ENCODE data around the gene GATA5. TPM values are rescaled to one million over a fixed set of nuclear protein-coding genes. Genes with fewer than 3 reads are reported as not detected.

The GATA5 gene
- total RNA-seq, 1 experiment from 2014 or later: 0.96 TPM

- no peaks in the 10 kb centered on the region; the same call in 1 of the 2 replicates for H3K79me2 ChIP-seq (ENCODE audit: low read depth)
- H3K9me2 ChIP-seq (ENCODE audit: insufficient read depth): no peaks in the 10 kb centered on the region
- H3K36me3 ChIP-seq (ENCODE audit: low read depth): no peaks in the 10 kb centered on the region
- no peak overlapping the region for H3K27ac ChIP-seq
- no peak overlapping the region for H3K4me3 ChIP-seq
- intact Hi-C loops (cut with micrococcal nuclease; ENCODE audit: unreplicated experiment): no loop called here
- no TSS peak for BruUV-seq (replicated peaks)
- no peak overlapping the region for H2AFZ ChIP-seq
- no peak overlapping the region for H3K4me2 ChIP-seq
- no peak for DNase-seq
- H3K4me1 ChIP-seq (replicated peaks; ENCODE audit: insufficient read depth): peaks cover 13% of the 10 kb centered on the region
- TF ChIP-seq EZH2 (IDR thresholded peaks at IDR 0.05; ENCODE audit: low read depth): no peak
- TF ChIP-seq CTCF (conservative IDR thresholded peaks at IDR 0.05): no peak
- ChIA-PET CTCF (no interaction called here), POLR2A (ENCODE audit: unreplicated experiment) (no interaction called here)
- no peaks in the 10 kb centered on the region for H3K9me3 ChIP-seq (ENCODE audit: insufficient read depth, low read depth)
- no peaks in the 10 kb centered on the region for H3K27me3 ChIP-seq (ENCODE audit: insufficient read depth, low read depth)
- H3F3A ChIP-seq (ENCODE audit: insufficient read depth, low read depth): peaks cover 12% of the 10 kb centered on the region; the same call in 1 of the 2 replicates
- H4K20me1 ChIP-seq (ENCODE audit: insufficient read depth): 0 out of 2 replicates have a peak, but pooled peaks cover 3% of the 10 kb centered on the region
These were observed 56.0 kb downstream of the GATA5 start for GRCh38 chr20:62419759-62420158.

DNA sequence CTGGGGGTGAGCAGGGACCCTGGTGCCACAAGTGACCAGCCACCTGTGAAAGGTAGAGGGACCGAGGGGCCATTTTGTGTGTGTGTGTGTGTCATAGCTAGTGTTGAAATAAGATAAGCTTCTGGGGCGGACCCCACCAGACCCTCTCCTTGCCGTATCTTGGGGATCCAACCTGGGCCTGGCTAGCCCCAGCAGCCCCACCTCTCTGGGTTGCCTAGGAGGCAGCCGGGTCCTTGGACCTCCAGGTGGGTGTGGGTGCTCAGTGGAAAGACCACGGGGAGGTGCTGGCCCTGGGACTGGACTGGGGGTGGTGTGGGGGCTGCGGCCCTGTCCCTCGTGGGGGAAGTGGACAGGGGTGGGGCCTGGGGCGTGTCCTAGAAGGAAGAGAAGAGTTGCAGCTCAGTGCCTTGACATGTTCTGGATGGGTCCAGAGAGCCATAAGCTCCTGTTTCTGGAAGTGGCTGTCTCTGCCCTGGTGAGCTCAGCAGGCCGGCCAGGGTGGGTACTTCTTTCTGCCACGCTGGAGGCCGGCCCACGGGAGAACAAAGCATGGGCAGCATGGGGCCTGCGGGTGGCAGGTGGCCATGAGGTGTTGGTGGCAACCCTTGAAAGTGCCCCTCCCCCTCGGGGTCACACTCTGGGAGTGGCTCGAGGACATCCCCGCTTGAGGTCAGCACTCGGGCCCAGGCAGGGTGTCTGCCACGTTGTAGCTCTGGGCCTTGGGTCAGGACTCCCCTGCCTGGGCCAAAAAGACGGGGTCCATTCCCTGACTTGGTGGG is 56.9 kb downstream of the GATA5 start:
- Histone ChIP-seq H3K27ac (no peak overlapping the region), H3K36me3 (ENCODE audit: low read depth) (no peaks in the 10 kb centered on the region), H3K9me3 (ENCODE audit: insufficient read depth, low read depth) (no peaks in the 10 kb centered on the region), H4K20me1 (ENCODE audit: insufficient read depth) (0 out of 2 replicates have a peak, but pooled peaks cover 3% of the 10 kb centered on the region), H3K4me1 (replicated peaks; ENCODE audit: insufficient read depth) (0 out of 2 replicates have a peak, but pooled peaks cover 4% of the 10 kb centered on the region), H3K9me2 (ENCODE audit: insufficient read depth) (no peaks in the 10 kb centered on the region), H2AFZ (no peak overlapping the region), H3F3A (ENCODE audit: insufficient read depth, low read depth) (peaks cover 12% of the 10 kb centered on the region; the same call in 1 of the 2 replicates), H3K79me2 (ENCODE audit: low read depth) (no peaks in the 10 kb centered on the region), H3K27me3 (ENCODE audit: insufficient read depth, low read depth) (no peaks in the 10 kb centered on the region), H3K4me2 (no peak overlapping the region), H3K4me3 (no peak overlapping the region)
- ChIA-PET CTCF (no interaction called here), POLR2A (ENCODE audit: unreplicated experiment) (no interaction called here)
- no TSS peak for BruUV-seq (replicated peaks)
- no peak for DNase-seq
- intact Hi-C loops (cut with micrococcal nuclease; ENCODE audit: unreplicated experiment): no loop called here
- no peak for TF ChIP-seq EZH2 (IDR thresholded peaks at IDR 0.05; ENCODE audit: low read depth)
- no peak for TF ChIP-seq CTCF (conservative IDR thresholded peaks at IDR 0.05)

- intact Hi-C loops (cut with micrococcal nuclease; ENCODE audit: unreplicated experiment): no loop called here
- Histone ChIP-seq H3K79me2 (ENCODE audit: low read depth) (no peaks in the 10 kb centered on the region), H3K4me2 (no peak overlapping the region), H3K4me1 (replicated peaks; ENCODE audit: insufficient read depth) (0 out of 2 replicates have a peak, but pooled peaks cover 4% of the 10 kb centered on the region), H4K20me1 (ENCODE audit: insufficient read depth) (no peaks in the 10 kb centered on the region), H3K9me2 (ENCODE audit: insufficient read depth) (no peaks in the 10 kb centered on the region), H3K27ac (no peak overlapping the region), H2AFZ (no peak overlapping the region), H3K36me3 (ENCODE audit: low read depth) (no peaks in the 10 kb centered on the region), H3K4me3 (no peak overlapping the region), H3K27me3 (ENCODE audit: insufficient read depth, low read depth) (no peaks in the 10 kb centered on the region), H3F3A (ENCODE audit: insufficient read depth, low read depth) (peaks cover 12% of the 10 kb centered on the region; the same call in 1 of the 2 replicates), H3K9me3 (ENCODE audit: insufficient read depth, low read depth) (no peaks in the 10 kb centered on the region)
- BruUV-seq (replicated peaks): no TSS peak
- ChIA-PET CTCF (no interaction called here), POLR2A (ENCODE audit: unreplicated experiment) (no interaction called here)
- TF ChIP-seq CTCF (conservative IDR thresholded peaks at IDR 0.05) (no peak), EZH2 (IDR thresholded peaks at IDR 0.05; ENCODE audit: low read depth) (no peak)
- no peak for DNase-seq
These were observed 57.6 kb downstream of the GATA5 start for GRCh38 chr20:62417981-62418708.

All from PC-9 (cell line).